NCI-H1417 (cell line): ENCODE results near the gene FSTL4.

ENCODE experiments used
- DNase-seq, 3 experiments: peaks; one replicate each; lab custom pipeline; 2025; lab: John Stamatoyannopoulos, UW

FSTL4 gene

DNA sequence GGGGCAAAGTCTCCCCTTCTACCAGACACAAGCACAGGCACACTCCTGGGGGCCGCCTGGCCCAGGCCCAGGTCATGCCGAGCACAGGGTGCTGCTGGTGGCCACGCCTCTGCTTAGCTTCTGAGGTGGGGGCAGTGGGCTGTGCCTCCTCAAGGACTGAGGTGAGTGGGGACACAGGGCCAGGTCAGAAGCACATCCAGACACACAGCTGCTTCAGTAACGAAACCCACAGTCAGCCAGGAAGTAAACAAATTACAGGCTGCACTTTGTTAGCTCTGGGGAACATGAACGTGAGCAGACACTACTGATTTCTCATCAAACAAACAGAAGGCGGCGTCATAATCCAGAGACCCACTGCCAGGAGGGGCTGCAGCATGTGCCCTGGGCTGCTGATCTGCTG is 368.1 kb downstream of the FSTL4 start:
- DNase-seq: peak in 2 of 3 experiments; percentile 51 to 84

GRCh38 chr5:133243196-133243595 is 369.1 kb downstream of the FSTL4 start:
- DNase-seq: no peak

DNA sequence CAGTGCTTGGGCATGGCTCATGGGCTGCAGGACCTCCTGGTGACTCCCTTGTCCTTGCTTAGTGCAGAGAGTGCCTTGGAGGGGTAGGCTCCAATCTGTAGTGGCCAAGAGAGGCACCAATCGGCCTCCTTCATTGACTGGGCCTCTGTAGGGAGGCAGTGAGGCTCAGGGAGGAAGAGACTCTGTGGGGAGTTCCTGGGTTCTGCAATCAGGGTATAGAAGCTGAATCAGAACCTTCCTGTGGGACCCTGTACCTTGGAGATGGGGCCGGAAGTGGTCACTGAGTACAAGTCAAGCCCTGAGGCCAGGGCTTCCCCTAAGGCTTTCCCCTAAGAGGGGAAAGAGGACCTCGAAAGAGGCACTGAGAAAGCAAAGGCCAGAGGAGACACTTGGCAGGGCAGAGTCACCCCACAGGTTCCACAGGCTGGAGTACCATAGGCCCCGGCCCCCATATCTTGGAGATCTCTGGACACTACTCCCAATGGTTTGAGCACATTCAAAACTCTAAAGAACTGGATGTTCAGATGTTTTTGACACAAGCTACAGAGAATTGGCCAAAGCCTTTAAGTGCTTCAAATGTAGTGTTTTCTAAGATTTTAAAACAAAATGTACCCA is 370.0 kb downstream of the FSTL4 start:
- DNase-seq: no peak

DNA sequence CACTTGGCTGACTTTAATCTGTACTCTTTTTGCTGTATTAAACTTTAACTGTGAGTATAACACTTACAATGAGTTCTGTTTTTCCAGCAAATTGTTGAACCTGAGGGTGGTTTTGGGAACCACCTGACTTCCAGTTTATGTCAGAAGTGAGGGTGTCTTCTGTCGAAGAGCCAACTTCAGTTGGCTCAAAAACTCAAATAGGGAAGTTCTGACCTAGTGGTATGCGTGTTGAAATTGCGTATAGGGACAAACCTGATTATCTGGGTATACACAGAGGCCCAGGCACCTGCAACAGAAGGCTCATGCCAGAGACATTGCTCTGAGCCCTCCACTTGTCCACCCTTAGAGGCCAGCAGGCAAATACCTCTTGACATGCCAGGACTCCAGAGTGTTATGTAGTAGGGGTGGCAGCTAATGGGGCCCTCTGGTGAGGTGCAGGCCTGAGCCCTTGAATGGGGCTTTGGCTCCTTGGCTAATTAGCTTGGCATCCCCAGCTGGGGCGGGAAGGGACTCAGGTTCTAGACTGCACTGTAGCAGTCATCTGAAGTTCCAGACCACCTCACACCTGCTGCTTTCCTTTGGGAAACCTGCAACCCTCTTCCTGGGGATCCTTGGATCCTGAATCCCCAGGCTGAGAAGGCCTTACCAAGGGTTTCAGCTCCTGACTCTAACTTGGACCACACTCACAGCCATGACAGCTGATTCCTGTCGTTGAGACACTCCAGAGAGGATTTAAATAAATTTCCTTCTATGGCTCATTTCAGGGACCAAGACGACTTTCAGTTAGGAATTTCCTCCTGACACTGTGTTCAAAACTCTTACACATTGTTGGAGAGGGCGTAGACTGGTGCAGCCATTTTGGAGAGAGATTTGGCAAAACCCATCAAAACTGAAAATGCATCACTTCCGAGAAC is 370.9 kb downstream of the FSTL4 start:
- no peak for DNase-seq

- no peak for DNase-seq
Observed at GRCh38 chr5:133240425-133241091, 371.8 kb downstream of the FSTL4 start.

DNA sequence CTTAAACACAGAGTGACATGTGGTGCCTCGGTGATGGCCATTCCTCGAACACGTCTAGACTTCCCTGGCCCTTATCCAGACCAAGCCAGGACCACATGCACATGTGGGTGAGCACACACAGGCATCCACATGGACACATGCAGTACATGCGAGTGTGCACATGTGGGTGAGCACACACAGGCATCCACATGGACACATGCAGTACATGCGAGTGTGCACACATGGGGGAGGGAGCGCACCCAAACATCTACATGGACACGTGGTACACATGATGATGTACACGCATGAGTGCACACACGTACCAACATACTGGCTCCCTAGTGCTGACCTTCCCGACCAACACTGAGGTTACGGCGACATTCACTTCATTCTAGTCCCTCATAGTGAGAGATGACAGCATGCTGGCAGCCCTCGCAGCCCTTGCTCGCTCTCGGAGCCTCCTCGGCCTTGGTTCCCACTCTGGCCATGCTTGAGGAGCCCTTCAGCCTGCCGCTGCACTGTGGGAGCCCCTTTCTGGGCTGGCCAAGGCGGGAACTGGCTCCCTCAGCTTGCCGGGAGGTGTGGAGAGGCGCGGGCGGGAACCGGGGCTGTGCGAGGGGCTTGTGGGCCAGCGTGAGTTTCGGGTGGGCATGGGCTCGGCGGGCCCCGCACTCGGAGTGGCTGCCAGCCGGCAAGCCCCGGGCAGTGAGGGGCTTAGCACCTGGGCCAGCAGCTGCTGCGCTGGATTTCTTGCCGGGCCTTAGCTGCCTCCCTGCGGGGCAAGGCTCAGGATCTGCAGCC is 373.7 kb downstream of the FSTL4 start:
- no peak for DNase-seq

GRCh38 chr5:133236976-133237375 is 375.4 kb downstream of the FSTL4 start:
- DNase-seq: no peak

GRCh38 chr5:133236541-133236951 is 375.8 kb downstream of the FSTL4 start:
- DNase-seq: no peak

DNA sequence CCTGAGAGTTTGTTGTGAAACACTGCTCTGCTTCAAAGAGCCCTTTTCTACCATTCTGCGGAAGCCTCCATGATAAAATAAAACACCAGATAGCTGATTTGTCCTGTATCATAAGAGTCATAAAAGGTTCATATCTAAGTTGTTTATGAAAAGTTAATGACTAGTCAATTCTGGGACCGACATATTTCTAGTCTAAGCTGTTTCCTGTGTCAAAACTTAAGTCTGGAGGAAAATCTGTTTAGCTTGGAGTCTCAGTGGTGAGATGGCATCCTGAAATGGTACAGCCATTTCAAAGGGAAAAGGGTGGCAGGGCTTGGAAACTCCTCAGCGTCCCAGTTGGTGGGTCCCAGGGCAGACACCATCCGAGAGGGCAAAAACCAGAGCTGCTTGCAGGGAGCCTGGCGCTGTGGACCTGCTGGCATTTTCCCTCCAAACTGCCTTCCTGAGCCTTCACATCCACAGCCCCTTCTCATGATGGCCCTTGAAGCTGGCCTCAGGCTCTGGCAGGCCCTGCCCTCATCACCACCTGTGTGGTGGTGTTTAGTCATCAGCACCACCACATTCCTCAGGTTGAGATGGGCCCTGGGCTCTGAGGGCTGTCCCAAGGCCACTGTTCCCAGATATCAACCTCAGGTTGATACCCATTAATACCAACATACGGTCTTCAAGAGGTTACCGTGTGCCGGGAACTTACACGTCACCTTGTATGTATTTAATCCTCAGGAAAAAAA is 376.5 kb downstream of the FSTL4 start:
- DNase-seq: no peak

DNA sequence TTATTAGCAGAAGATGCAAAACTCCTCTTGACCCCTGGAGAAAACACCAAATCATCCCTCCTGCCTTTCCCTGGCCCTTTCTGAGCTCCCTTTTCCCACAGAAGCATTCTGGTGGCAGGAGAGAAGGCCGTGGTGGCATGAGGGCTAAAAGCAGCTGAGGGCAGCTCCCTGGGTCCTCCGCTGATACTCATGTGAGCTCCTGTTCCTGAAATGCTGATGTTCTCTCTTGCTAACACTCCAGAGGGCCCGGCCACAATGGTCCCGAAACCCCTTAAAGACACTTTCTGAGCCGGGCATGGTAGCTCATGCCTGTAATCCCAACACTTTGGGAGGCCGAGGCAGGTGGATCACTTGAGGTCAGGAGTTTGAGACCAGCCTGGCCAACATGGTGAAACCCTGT is 377.4 kb downstream of the FSTL4 start:
- no peak for DNase-seq

- no peak for DNase-seq
Observed at GRCh38 chr5:133234273-133234672, 378.1 kb downstream of the FSTL4 start.

DNA sequence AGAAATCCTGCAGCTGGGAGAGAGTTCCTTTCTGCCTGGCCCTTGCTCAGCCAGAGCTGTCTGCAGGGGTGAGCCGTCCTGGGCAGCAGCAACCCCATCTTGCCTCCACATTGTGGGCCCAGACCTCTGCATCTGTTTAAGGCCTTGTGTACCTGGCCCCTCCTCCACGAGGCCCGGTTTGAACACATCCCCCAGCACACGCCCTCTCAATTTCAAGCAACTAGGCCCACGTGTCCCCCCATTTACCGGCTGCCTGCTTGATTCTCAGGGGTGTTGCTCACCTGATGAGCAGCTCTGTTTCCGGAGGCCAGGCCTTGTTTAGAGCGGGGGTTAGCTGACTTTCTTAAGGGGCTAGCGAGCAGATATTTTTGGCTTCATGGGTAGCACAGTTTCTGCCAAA is 378.7 kb downstream of the FSTL4 start:
- DNase-seq: no peak

DNA sequence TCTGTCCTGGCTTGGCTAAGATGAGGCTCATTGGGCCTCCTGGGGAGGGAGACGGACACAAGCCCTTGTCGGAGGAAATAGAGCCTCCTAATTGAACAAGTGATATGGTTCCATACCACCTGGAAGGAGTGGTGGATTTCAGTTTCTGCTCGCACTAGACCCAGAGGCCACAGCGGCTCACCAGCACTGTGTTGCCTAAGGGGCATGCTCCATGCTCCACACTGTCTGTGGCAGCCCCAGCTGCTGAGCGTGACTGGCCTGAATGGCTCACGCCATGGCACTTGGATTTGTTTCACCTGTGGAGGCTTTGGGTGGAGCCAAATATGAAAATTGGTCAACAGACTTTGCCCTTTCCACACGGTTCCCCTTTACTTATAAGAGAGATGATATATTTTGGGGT is 379.4 kb downstream of the FSTL4 start:
- no peak for DNase-seq

- no peak for DNase-seq
Observed at GRCh38 chr5:133232435-133232834, 379.9 kb downstream of the FSTL4 start.

GRCh38 chr5:133232011-133232410 is 380.3 kb downstream of the FSTL4 start:
- DNase-seq: no peak

- DNase-seq: no peak
Observed at GRCh38 chr5:133230823-133231578, 381.3 kb downstream of the FSTL4 start.

GRCh38 chr5:133229931-133230664 is 382.2 kb downstream of the FSTL4 start:
- DNase-seq: no peak

GRCh38 chr5:133228316-133228715 is 384.0 kb downstream of the FSTL4 start:
- no peak for DNase-seq

- DNase-seq: no peak
Observed at GRCh38 chr5:133227897-133228296, 384.4 kb downstream of the FSTL4 start.

DNA sequence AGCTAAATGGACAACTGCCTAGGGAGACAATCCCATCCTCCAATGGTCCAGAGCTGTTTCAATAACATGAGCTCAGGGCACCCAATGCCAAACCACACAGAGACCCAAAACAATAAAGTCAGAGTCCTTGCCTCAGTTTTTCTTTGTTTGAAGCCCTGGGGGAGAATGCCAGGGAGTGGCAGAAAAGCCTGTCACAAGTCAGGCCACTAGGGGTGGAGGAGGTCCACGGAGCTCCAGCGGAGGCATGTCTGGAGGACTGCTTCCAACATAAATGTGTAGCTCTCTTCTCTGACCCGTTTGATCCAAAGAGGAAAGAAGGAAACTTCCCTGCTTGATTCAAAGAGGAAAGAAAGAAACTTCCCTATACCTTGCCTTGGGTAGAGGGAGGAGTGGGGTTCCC is 385.3 kb downstream of the FSTL4 start:
- no peak for DNase-seq
